Esophagus muscularis mucosa (tissue), 4 donors: ENCODE results near the gene DNAAF1. TPM values are rescaled to one million over a fixed set of nuclear protein-coding genes. Genes with fewer than 3 reads are reported as not detected.

ENCODE experiments used
- DNase-seq: peaks from one replicate; pipeline ENCODE4 v3.0.0-alpha.2; 2017; ENCODE audit errors: extremely low spot score
- H3K27ac ChIP-seq, 4 donors: fragments of 200-600 bp; sonication (generic); replicated peaks in 1 of 4; 1 replicate in 3 of 4; 2 replicates in 1 of 4; pipeline ENCODE4 v1.5.1; 2016 to 2019; ENCODE audit warnings: mild to moderate bottlenecking in 1 of 4
- H3K27me3 ChIP-seq, 4 donors: fragments of 200-600 bp; sonication (generic); one replicate each; pipeline versions ENCODE4 v1.5.1 to v1.6.0; 2016 to 2019
- H3K36me3 ChIP-seq, 4 donors: fragments of 200-600 bp; sonication (generic); one replicate each; pipeline ENCODE4 v1.5.1; 2016 to 2019
- H3K4me1 ChIP-seq, 4 donors: fragments of 200-600 bp; sonication (generic); one replicate each; pipeline ENCODE4 v1.5.1; 2016 to 2019
- H3K4me3 ChIP-seq, 4 donors: fragments of 200-600 bp; sonication (generic); 1 replicate in 2 of 4; 2 replicates in 2 of 4; pipeline ENCODE4 v1.5.1; 2016 to 2019; ENCODE audit warnings: mild to moderate bottlenecking in 4 of 4, moderate library complexity in 1 of 4
- H3K9me3 ChIP-seq, 4 donors: fragments of 200-600 bp; sonication (generic); 1 replicate in 3 of 4; 2 replicates in 1 of 4; pipeline ENCODE4 v1.5.1; 2016 to 2019
- EP300 ChIP-seq: sonication (generic); formaldehyde crosslinking; IDR thresholded peaks from one replicate; pipeline ENCODE4 v1.6.1; 2017; ENCODE audit warnings: antibody characterized with exemption
- POLR2A ChIP-seq: fragments of 450-650 bp; IDR thresholded peaks from one replicate; pipeline ENCODE4 v1.6.1; 2017; ENCODE audit warnings: antibody characterized with exemption, moderate library complexity, mild to moderate bottlenecking, low read depth
- POLR2AphosphoS5 ChIP-seq, 2 donors: sonication (generic); formaldehyde crosslinking; IDR thresholded peaks; one replicate each; pipeline ENCODE4 v1.6.1; 2017; ENCODE audit warnings: antibody characterized with exemption in 2 of 2
- WGBS: methylation state at CpG from one replicate; pipeline ENCODE4 v1.1.5; 2018; 5-methylcytosine and 5-hydroxymethylcytosine counted together
- intact Hi-C: fragments of 100-400 bp; cut with DNase I; formaldehyde crosslinking; loops from one replicate; pipeline ENCODE4 v1.15.1; 2023
- total RNA-seq, 4 donors: library from RNA; depleted of rRNA; stranded (reverse); fragments of >200 nt; gene quantifications; one replicate each; pipeline versions ENCODE4 v1.1.0 to v1.2.1, GENCODE V29; 2016
- TF ChIP-seq, protein P1 (sequence below), 3 experiments: fragments of 200-600 bp in 2 of 3; fragments of 450-650 bp in 1 of 3; sonication (generic) in 2 of 3; IDR thresholded peaks; one replicate each; pipeline ENCODE4 v1.5.1; 2017 to 2019; ENCODE audit warnings: antibody characterized with exemption in 3 of 3, mild to moderate bottlenecking in 2 of 3, moderate library complexity in 1 of 3

Gene DNAAF1
- total RNA-seq, 4 donors from 2014 or later: 0.66 to 0.78 TPM; not detected in 2

DNA sequence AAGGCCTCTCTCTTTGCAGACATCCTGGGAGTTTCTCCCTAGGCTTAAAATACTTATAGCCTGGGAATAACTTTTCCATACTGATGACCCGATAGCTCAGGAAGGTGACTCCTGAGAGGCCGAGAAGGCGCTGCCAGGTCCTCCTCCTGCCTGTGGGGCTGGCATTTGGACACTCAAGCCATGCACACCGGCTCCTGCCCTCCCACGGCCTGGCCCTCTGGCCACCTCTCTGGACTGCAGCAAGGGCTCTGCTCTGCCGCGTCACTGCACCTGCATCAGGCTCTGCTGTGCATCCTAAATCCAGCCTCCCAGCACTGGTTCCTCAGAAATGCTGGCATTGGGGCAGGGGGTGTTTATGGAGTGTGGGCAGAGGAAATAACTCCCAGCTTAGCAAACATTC is 80.5 kb downstream of the DNAAF1 start:
- DNase-seq: no peak
- peaks cover 0 to 8% (median 0%) of the 10 kb centered on the region in 4 donors for H3K27me3 ChIP-seq
- 91% methylated on average over 7 of the region's 7 CpGs for WGBS
- intact Hi-C loops: no loop called here
- TF ChIP-seq POLR2AphosphoS5 (IDR thresholded peaks at IDR 0.05) (no peak), EP300 (no peak)
- TF ChIP-seq, protein P1, sequence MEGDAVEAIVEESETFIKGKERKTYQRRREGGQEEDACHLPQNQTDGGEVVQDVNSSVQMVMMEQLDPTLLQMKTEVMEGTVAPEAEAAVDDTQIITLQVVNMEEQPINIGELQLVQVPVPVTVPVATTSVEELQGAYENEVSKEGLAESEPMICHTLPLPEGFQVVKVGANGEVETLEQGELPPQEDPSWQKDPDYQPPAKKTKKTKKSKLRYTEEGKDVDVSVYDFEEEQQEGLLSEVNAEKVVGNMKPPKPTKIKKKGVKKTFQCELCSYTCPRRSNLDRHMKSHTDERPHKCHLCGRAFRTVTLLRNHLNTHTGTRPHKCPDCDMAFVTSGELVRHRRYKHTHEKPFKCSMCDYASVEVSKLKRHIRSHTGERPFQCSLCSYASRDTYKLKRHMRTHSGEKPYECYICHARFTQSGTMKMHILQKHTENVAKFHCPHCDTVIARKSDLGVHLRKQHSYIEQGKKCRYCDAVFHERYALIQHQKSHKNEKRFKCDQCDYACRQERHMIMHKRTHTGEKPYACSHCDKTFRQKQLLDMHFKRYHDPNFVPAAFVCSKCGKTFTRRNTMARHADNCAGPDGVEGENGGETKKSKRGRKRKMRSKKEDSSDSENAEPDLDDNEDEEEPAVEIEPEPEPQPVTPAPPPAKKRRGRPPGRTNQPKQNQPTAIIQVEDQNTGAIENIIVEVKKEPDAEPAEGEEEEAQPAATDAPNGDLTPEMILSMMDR (IDR thresholded peaks at IDR 0.05): no peak
- H3K4me3 ChIP-seq: no peak overlapping the region
- no peaks in the 10 kb centered on the region for H3K36me3 ChIP-seq
- H3K9me3 ChIP-seq: no peaks in the 10 kb centered on the region
- H3K27ac ChIP-seq: no peak overlapping the region
- H3K4me1 ChIP-seq: peaks cover 10 to 16% (median 13%) of the 10 kb centered on the region in 4 donors

DNA sequence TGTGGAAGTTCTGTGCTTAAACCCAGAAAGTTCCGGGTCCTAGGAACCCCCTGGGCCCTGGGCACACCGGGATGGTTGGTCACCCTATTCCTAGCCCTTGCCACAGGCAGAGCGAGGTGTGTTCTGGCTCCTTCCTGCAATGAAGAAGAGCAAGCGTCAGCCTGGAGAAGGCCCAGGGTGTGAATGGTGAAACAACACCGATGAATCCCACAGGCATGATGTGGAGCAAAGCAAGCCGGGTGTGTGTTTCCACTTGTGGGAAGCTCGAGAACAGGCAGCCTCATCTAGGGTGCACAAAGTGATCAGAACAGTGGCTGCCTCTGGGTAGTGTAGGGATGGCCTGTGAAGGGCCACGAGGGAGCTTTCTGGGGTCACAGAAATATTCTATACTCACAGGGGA is 80.9 kb downstream of the DNAAF1 start:
- Histone ChIP-seq H3K36me3 (no peaks in the 10 kb centered on the region), H3K27me3 (peaks cover 0 to 8% (median 0%) of the 10 kb centered on the region in 4 donors), H3K4me3 (no peak overlapping the region), H3K27ac (no peak overlapping the region), H3K9me3 (no peaks in the 10 kb centered on the region), H3K4me1 (peaks cover 10 to 16% (median 13%) of the 10 kb centered on the region in 4 donors)
- TF ChIP-seq POLR2AphosphoS5 (IDR thresholded peaks at IDR 0.05) (no peak), EP300 (no peak), POLR2A (no peak)
- TF ChIP-seq, protein P1 (IDR thresholded peaks at IDR 0.05): no peak
- DNase-seq: no peak
- 90% methylated on average over 8 of the region's 8 CpGs for WGBS
- intact Hi-C loops: no loop called here

Other genes with a start within 250 kb of the DNAAF1 start
- gene MLYCD, start 246.2 kb upstream of the DNAAF1 start, total RNA-seq: 10 to 100 TPM in 2 of 4 donors, 1 to 10 TPM in 2; 9.6 to 15.8 (median 12.3) TPM
- 10 to 100 TPM in 3 of 4 donors, 1 to 10 TPM in 1; 7.1 to 17.6 (median 13.8) TPM for gene OSGIN1, start 192.1 kb upstream of the DNAAF1 start, total RNA-seq
- gene NECAB2, start 177.1 kb upstream of the DNAAF1 start, total RNA-seq: not detected
- gene SLC38A8, start 102.5 kb upstream of the DNAAF1 start, total RNA-seq: not detected
- gene MBTPS1, start 28.4 kb upstream of the DNAAF1 start, total RNA-seq: 10 to 100 TPM; 72.4 to 86.6 (median 82.6) TPM
- gene HSDL1, start 131 bp upstream of the DNAAF1 start, total RNA-seq: 10 to 100 TPM in 3 of 4 donors, 1 to 10 TPM in 1; 7.1 to 14.6 (median 11.4) TPM
- gene TAF1C, start 41.7 kb downstream of the DNAAF1 start, total RNA-seq: 10 to 100 TPM; 15.6 to 39.6 (median 21.8) TPM
- gene ADAD2, start 45.8 kb downstream of the DNAAF1 start, total RNA-seq: under 1 TPM in 3 of 4 donors, not detected in 1; 0.42 to 0.83 (median 0.80) TPM
- not detected for gene KCNG4, start 94.7 kb downstream of the DNAAF1 start, total RNA-seq
- 10 to 100 TPM in 2 of 4 donors, 1 to 10 TPM in 2; 4.6 to 29.9 (median 15.6) TPM for gene WFDC1, start 149.6 kb downstream of the DNAAF1 start, total RNA-seq
- gene ATP2C2, start 223.2 kb downstream of the DNAAF1 start, total RNA-seq: under 1 TPM in 1 of 4 donors, not detected in 3; 0.86 TPM